Measurements from ENCODE around the gene RAB19.
"Not testable (repeated sequence)": the region's sequence is repeated elsewhere in the genome, so short reads cannot be mapped to it uniquely, and the experiment has no call there.

RAB19 gene

GRCh38 chr7:140402178-140402835 is 1.6 kb upstream of the RAB19 start:
- DNase-seq (ENCODE audit: low read depth): peak; percentile 39

GRCh38 chr7:140404565-140405065 is 757 bp downstream of the RAB19 start:
- DNase-seq (ENCODE audit: low read depth): no peak

GRCh38 chr7:140415361-140415760 is 11.5 kb downstream of the RAB19 start:
- no peak for DNase-seq (ENCODE audit: low read depth)

- DNase-seq (ENCODE audit: low read depth): not testable (repeated sequence)
Measured at GRCh38 chr7:140415816-140416215, 12.0 kb downstream of the RAB19 start.

GRCh38 chr7:140416560-140416959 is 12.7 kb downstream of the RAB19 start:
- no peak for DNase-seq (ENCODE audit: low read depth)

GRCh38 chr7:140417456-140418155 is 13.7 kb downstream of the RAB19 start:
- DNase-seq (ENCODE audit: low read depth): no peak

GRCh38 chr7:140418156-140418472 is 14.3 kb downstream of the RAB19 start:
- not testable (repeated sequence) for DNase-seq (ENCODE audit: low read depth)

GRCh38 chr7:140418653-140419052 is 14.8 kb downstream of the RAB19 start:
- DNase-seq (ENCODE audit: low read depth): no peak

GRCh38 chr7:140421521-140421920 is 17.7 kb downstream of the RAB19 start:
- no peak for DNase-seq (ENCODE audit: low read depth)

GRCh38 chr7:140423501-140423900 is 19.6 kb downstream of the RAB19 start:
- no peak for DNase-seq (ENCODE audit: low read depth)

- DNase-seq (ENCODE audit: low read depth): no peak
Measured at GRCh38 chr7:140425718-140426117, 21.9 kb downstream of the RAB19 start.

- DNase-seq (ENCODE audit: low read depth): no peak
Measured at GRCh38 chr7:140426130-140426529, 22.3 kb downstream of the RAB19 start.

GRCh38 chr7:140433396-140433795 is 29.5 kb downstream of the RAB19 start:
- no peak for DNase-seq (ENCODE audit: low read depth)

GRCh38 chr7:140435252-140435895 is 31.5 kb downstream of the RAB19 start:
- DNase-seq (ENCODE audit: low read depth): no peak

- no peak for DNase-seq (ENCODE audit: low read depth)
Measured at GRCh38 chr7:140439359-140439758, 35.5 kb downstream of the RAB19 start.

GRCh38 chr7:140440593-140440992 is 36.7 kb downstream of the RAB19 start:
- peak; percentile 19 for DNase-seq (ENCODE audit: low read depth)

GRCh38 chr7:140441519-140441918 is 37.7 kb downstream of the RAB19 start:
- no peak for DNase-seq (ENCODE audit: low read depth)

GRCh38 chr7:140446467-140446866 is 42.6 kb downstream of the RAB19 start:
- DNase-seq (ENCODE audit: low read depth): no peak

GRCh38 chr7:140447841-140448240 is 44.0 kb downstream of the RAB19 start:
- DNase-seq (ENCODE audit: low read depth): no peak

- no peak for DNase-seq (ENCODE audit: low read depth)
Measured at GRCh38 chr7:140448781-140449480, 45.1 kb downstream of the RAB19 start.

GRCh38 chr7:140451716-140452115 is 47.9 kb downstream of the RAB19 start:
- no peak for DNase-seq (ENCODE audit: low read depth)

GRCh38 chr7:140453273-140453672 is 49.4 kb downstream of the RAB19 start:
- DNase-seq (ENCODE audit: low read depth): no peak

All from EH (cell line).